ENCODE data around the gene KIAA1671.

KIAA1671 gene

GRCh38 chr22:24975813-24976341 is 23.4 kb downstream of the KIAA1671 start:
- Histone ChIP-seq H3K4me3 (ENCODE audit: insufficient read depth, low read length, poor library complexity, severe bottlenecking) (no peak overlapping the region), H3K27ac (ENCODE audit: low read depth, low read length) (no peak overlapping the region), H3K9ac (ENCODE audit: low read length) (no peak overlapping the region), H3F3A (ENCODE audit: insufficient read depth) (no peaks in the 10 kb centered on the region), H4K20me1 (ENCODE audit: low read depth, low read length) (no peaks in the 10 kb centered on the region), H3K9me2 (replicated peaks; ENCODE audit: insufficient read depth, low read length) (no peaks in the 10 kb centered on the region), H3K79me2 (ENCODE audit: insufficient read depth, low read length) (no peaks in the 10 kb centered on the region), H3K4me2 (ENCODE audit: low read depth, low read length, poor library complexity, severe bottlenecking) (no peak overlapping the region), H3K9me3 (ENCODE audit: insufficient read depth, low read length) (no peaks in the 10 kb centered on the region), H3K36me3 (ENCODE audit: low read length) (no peaks in the 10 kb centered on the region), H3K27me3 (ENCODE audit: low read length) (0 out of 2 replicates have a peak, but pooled peaks cover 3% of the 10 kb centered on the region), H2AFZ (ENCODE audit: low read depth, low read length, severe bottlenecking) (no peak overlapping the region)
- TF ChIP-seq CTCF (IDR thresholded peaks at IDR 0.05; ENCODE audit: insufficient read depth, low read length, poor library complexity, severe bottlenecking) = no peak
- no peak for TF ChIP-seq EZH2phosphoT487 (conservative IDR thresholded peaks at IDR 0.05; ENCODE audit: low read length)

- no peak overlapping the region for H2AFZ ChIP-seq (ENCODE audit: low read depth, low read length, severe bottlenecking)
- H3K27me3 ChIP-seq (ENCODE audit: low read length) = 0 out of 2 replicates have a peak, but pooled peaks cover under 1% of the 10 kb centered on the region
- no peaks in the 10 kb centered on the region for H4K20me1 ChIP-seq (ENCODE audit: low read depth, low read length)
- H3K4me3 ChIP-seq (ENCODE audit: insufficient read depth, low read length, poor library complexity, severe bottlenecking) = no peak overlapping the region
- H3K36me3 ChIP-seq (ENCODE audit: low read length) = no peaks in the 10 kb centered on the region
- H3K79me2 ChIP-seq (ENCODE audit: insufficient read depth, low read length) = no peaks in the 10 kb centered on the region
- no peak overlapping the region for H3K27ac ChIP-seq (ENCODE audit: low read depth, low read length)
- H3F3A ChIP-seq (ENCODE audit: insufficient read depth) = no peaks in the 10 kb centered on the region
- no peaks in the 10 kb centered on the region for H3K9me2 ChIP-seq (replicated peaks; ENCODE audit: insufficient read depth, low read length)
- no peak overlapping the region for H3K9ac ChIP-seq (ENCODE audit: low read length)
- TF ChIP-seq EZH2phosphoT487 (conservative IDR thresholded peaks at IDR 0.05; ENCODE audit: low read length) (no peak), CTCF (IDR thresholded peaks at IDR 0.05; ENCODE audit: insufficient read depth, low read length, poor library complexity, severe bottlenecking) (no peak)
- H3K4me2 ChIP-seq (ENCODE audit: low read depth, low read length, poor library complexity, severe bottlenecking) = no peak overlapping the region
- no peaks in the 10 kb centered on the region for H3K9me3 ChIP-seq (ENCODE audit: insufficient read depth, low read length)
Observed at GRCh38 chr22:24976442-24977218, 24.1 kb downstream of the KIAA1671 start.

GRCh38 chr22:24977370-24978221 is 25.1 kb downstream of the KIAA1671 start:
- Histone ChIP-seq H3K27ac (ENCODE audit: low read depth, low read length) (no peak overlapping the region), H3K4me2 (ENCODE audit: low read depth, low read length, poor library complexity, severe bottlenecking) (no peak overlapping the region), H2AFZ (ENCODE audit: low read depth, low read length, severe bottlenecking) (no peak overlapping the region), H3K36me3 (ENCODE audit: low read length) (no peaks in the 10 kb centered on the region), H3K4me3 (ENCODE audit: insufficient read depth, low read length, poor library complexity, severe bottlenecking) (no peak overlapping the region), H3K79me2 (ENCODE audit: insufficient read depth, low read length) (no peaks in the 10 kb centered on the region), H3F3A (ENCODE audit: insufficient read depth) (no peaks in the 10 kb centered on the region), H3K27me3 (ENCODE audit: low read length) (no peaks in the 10 kb centered on the region), H3K9me3 (ENCODE audit: insufficient read depth, low read length) (no peaks in the 10 kb centered on the region), H3K9me2 (replicated peaks; ENCODE audit: insufficient read depth, low read length) (no peaks in the 10 kb centered on the region), H4K20me1 (ENCODE audit: low read depth, low read length) (no peaks in the 10 kb centered on the region), H3K9ac (ENCODE audit: low read length) (no peak overlapping the region)
- TF ChIP-seq EZH2phosphoT487 (conservative IDR thresholded peaks at IDR 0.05; ENCODE audit: low read length) (no peak), CTCF (IDR thresholded peaks at IDR 0.05; ENCODE audit: insufficient read depth, low read length, poor library complexity, severe bottlenecking) (no peak)

Data from SU-DHL-6 (cell line).